ENCODE results near the gene SLAMF9. TPM values are rescaled to one million over a fixed set of nuclear protein-coding genes. Genes with fewer than 3 reads are reported as not detected.

SLAMF9 gene
- total RNA-seq, 1 experiment from 2014 or later = 15.9 TPM

GRCh38 chr1:159977364-159978106 lies 23.5 kb upstream of the SLAMF9 start:
- DNase-seq (ENCODE audit: low read depth) = no peak

GRCh38 chr1:159974350-159974965 lies 20.4 kb upstream of the SLAMF9 start:
- DNase-seq (ENCODE audit: low read depth) = no peak

- DNase-seq (ENCODE audit: low read depth) = no peak
Observed at GRCh38 chr1:159973350-159973940, 19.4 kb upstream of the SLAMF9 start.

- no peak for DNase-seq (ENCODE audit: low read depth)
Observed at GRCh38 chr1:159972443-159973205, 18.6 kb upstream of the SLAMF9 start.

GRCh38 chr1:159970932-159971342 lies 16.9 kb upstream of the SLAMF9 start:
- no peak for DNase-seq (ENCODE audit: low read depth)

- no peak for DNase-seq (ENCODE audit: low read depth)
Observed at GRCh38 chr1:159968901-159969300, 14.9 kb upstream of the SLAMF9 start.

- DNase-seq (ENCODE audit: low read depth) = no peak
Observed at GRCh38 chr1:159965263-159965662, 11.2 kb upstream of the SLAMF9 start.

GRCh38 chr1:159964144-159964543 lies 10.1 kb upstream of the SLAMF9 start:
- no peak for DNase-seq (ENCODE audit: low read depth)

GRCh38 chr1:159962176-159962575 lies 8.1 kb upstream of the SLAMF9 start:
- no peak for DNase-seq (ENCODE audit: low read depth)

- no peak for DNase-seq (ENCODE audit: low read depth)
Observed at GRCh38 chr1:159961636-159962035, 7.6 kb upstream of the SLAMF9 start.

GRCh38 chr1:159960721-159961381 lies 6.8 kb upstream of the SLAMF9 start:
- DNase-seq (ENCODE audit: low read depth) = peak; percentile 78

- DNase-seq (ENCODE audit: low read depth) = no peak
Observed at GRCh38 chr1:159959451-159959850, 5.4 kb upstream of the SLAMF9 start.

GRCh38 chr1:159958719-159959380 lies 4.8 kb upstream of the SLAMF9 start:
- no peak for DNase-seq (ENCODE audit: low read depth)

GRCh38 chr1:159957824-159958268 lies 3.8 kb upstream of the SLAMF9 start:
- no peak for DNase-seq (ENCODE audit: low read depth)

- DNase-seq (ENCODE audit: low read depth) = no peak
Observed at GRCh38 chr1:159955456-159955855, 1.4 kb upstream of the SLAMF9 start.

- DNase-seq (ENCODE audit: low read depth) = no peak
Observed at GRCh38 chr1:159952932-159953331, 1.1 kb downstream of the SLAMF9 start.

GRCh38 chr1:159951551-159951950 lies 2.5 kb downstream of the SLAMF9 start:
- no peak for DNase-seq (ENCODE audit: low read depth)

GRCh38 chr1:159951016-159951415 lies 3.0 kb downstream of the SLAMF9 start:
- DNase-seq (ENCODE audit: low read depth) = no peak

GRCh38 chr1:159949981-159950381 lies 4.1 kb downstream of the SLAMF9 start:
- DNase-seq (ENCODE audit: low read depth) = no peak

- no peak for DNase-seq (ENCODE audit: low read depth)
Observed at GRCh38 chr1:159949123-159949522, 4.9 kb downstream of the SLAMF9 start.

- DNase-seq (ENCODE audit: low read depth) = no peak
Observed at GRCh38 chr1:159947942-159948341, 6.1 kb downstream of the SLAMF9 start.
